SU-DHL-6 (cell line): ENCODE results near the gene MT1X.

ENCODE experiments used
- H2AFZ ChIP-seq: fragments of 200-600 bp; sonication (generic); 2 replicates; pipeline ENCODE4 v1.6.1; 2014; ENCODE audit warnings: low read depth, mild to moderate bottlenecking, moderate library complexity, mixed read lengths, antibody characterized with exemption, low read length; ENCODE audit not compliant: severe bottlenecking
- H3F3A ChIP-seq: fragments of 200-600 bp; shearing (Covaris generic); 2 replicates; pipeline ENCODE4 v1.6.0; 2016; ENCODE audit warnings: antibody characterized with exemption, mild to moderate bottlenecking; ENCODE audit not compliant: insufficient read depth
- H3K27ac ChIP-seq: fragments of 200-600 bp; sonication (generic); 2 replicates; pipeline ENCODE4 v1.5.1; 2016; ENCODE audit warnings: low read depth, mild to moderate bottlenecking, low read length, moderate library complexity, mixed read lengths
- H3K27me3 ChIP-seq: fragments of 200-600 bp; sonication (generic), shearing (Covaris generic); 2 replicates; pipeline ENCODE4 v1.6.0; 2014; ENCODE audit warnings: mild to moderate bottlenecking, low read length
- H3K36me3 ChIP-seq: fragments of 200-600 bp; sonication (generic); 2 replicates; pipeline ENCODE4 v1.6.1; 2014; ENCODE audit warnings: mild to moderate bottlenecking, low read length, mixed read lengths
- H3K4me2 ChIP-seq: fragments of 300-600, 200-600 bp; shearing (Covaris generic), sonication (generic); 2 replicates; pipeline ENCODE4 v1.6.0; 2014; ENCODE audit warnings: low read length, low read depth, mild to moderate bottlenecking; ENCODE audit not compliant: poor library complexity, severe bottlenecking
- H3K4me3 ChIP-seq: fragments of 200-600 bp; sonication (generic); 2 replicates; pipeline ENCODE4 v1.5.1; 2014; ENCODE audit warnings: antibody characterized with exemption, low read length, mild to moderate bottlenecking, mixed read lengths; ENCODE audit not compliant: insufficient read depth, poor library complexity, severe bottlenecking
- H3K79me2 ChIP-seq: fragments of 200-600 bp; sonication (generic); 2 replicates; pipeline ENCODE4 v1.6.1; 2014; ENCODE audit warnings: mild to moderate bottlenecking, low read length, moderate library complexity; ENCODE audit not compliant: insufficient read depth
- H3K9ac ChIP-seq: fragments of 200-600 bp; sonication (generic); 2 replicates; pipeline ENCODE4 v1.7.0; 2014; ENCODE audit warnings: mild to moderate bottlenecking, low read length
- H3K9me2 ChIP-seq: fragments of 200-600 bp; sonication (generic); replicated peaks from 2 replicates; pipeline ENCODE4 v1.6.1; 2014; ENCODE audit warnings: low read length; ENCODE audit not compliant: insufficient read depth
- H3K9me3 ChIP-seq: fragments of 200-600 bp; sonication (generic); 2 replicates; pipeline ENCODE4 v1.6.1; 2014; ENCODE audit warnings: low read length, mixed read lengths; ENCODE audit not compliant: insufficient read depth
- H4K20me1 ChIP-seq: fragments of 200-600 bp; sonication (generic); 2 replicates; pipeline ENCODE4 v1.6.1; 2014; ENCODE audit warnings: low read depth, mild to moderate bottlenecking, antibody characterized with exemption, low read length, moderate library complexity, mixed read lengths
- CTCF ChIP-seq: fragments of 200-600 bp; sonication (generic); IDR thresholded peaks from one replicate; pipeline ENCODE4 v1.5.1; 2017; ENCODE audit warnings: antibody characterized with exemption, mild to moderate bottlenecking, low read length, moderate library complexity; ENCODE audit not compliant: insufficient read depth, poor library complexity, severe bottlenecking
- EZH2phosphoT487 ChIP-seq: fragments of 200-600 bp; sonication (generic), shearing (Covaris generic); conservative IDR thresholded peaks from 2 replicates; pipeline ENCODE4 v1.6.1; 2018; ENCODE audit warnings: mild to moderate bottlenecking, antibody characterized with exemption, low read length, moderate library complexity, mixed read lengths

The MT1X gene

GRCh38 chr16:56649820-56650219 lies 32.5 kb upstream of the MT1X start:
- Histone ChIP-seq H3K4me3 (no peak overlapping the region), H3F3A (no peaks in the 10 kb centered on the region), H2AFZ (no peak overlapping the region), H4K20me1 (no peaks in the 10 kb centered on the region), H3K79me2 (no peaks in the 10 kb centered on the region), H3K27me3 (no peaks in the 10 kb centered on the region), H3K9me3 (no peaks in the 10 kb centered on the region), H3K4me2 (no peak overlapping the region), H3K9me2 (no peaks in the 10 kb centered on the region), H3K36me3 (no peaks in the 10 kb centered on the region), H3K27ac (no peak overlapping the region), H3K9ac (no peak overlapping the region)
- TF ChIP-seq CTCF (no peak), EZH2phosphoT487 (no peak)

GRCh38 chr16:56651586-56651985 lies 30.7 kb upstream of the MT1X start, which contains the start of gene MT1B:
Gene MT1B (plus strand): TSS chr16:56651886. CDS start chr16:56651954, 68 bp downstream.
- Histone ChIP-seq H3K9me3 (no peaks in the 10 kb centered on the region), H3K36me3 (no peaks in the 10 kb centered on the region), H4K20me1 (no peaks in the 10 kb centered on the region), H3K27ac (no peak within 1 kb of the TSS), H2AFZ (no peak within 1 kb of the TSS), H3K9me2 (no peaks in the 10 kb centered on the region), H3F3A (no peaks in the 10 kb centered on the region), H3K27me3 (no peaks in the 10 kb centered on the region), H3K4me3 (no peak within 1 kb of the TSS), H3K79me2 (no peaks in the 10 kb centered on the region), H3K4me2 (no peak within 1 kb of the TSS), H3K9ac (no peak within 1 kb of the TSS)
- TF ChIP-seq CTCF (no peak), EZH2phosphoT487 (no peak)

- Histone ChIP-seq H3K27ac (no peak overlapping the region), H3K36me3 (no peaks in the 10 kb centered on the region), H4K20me1 (no peaks in the 10 kb centered on the region), H3K9ac (no peak overlapping the region), H3K27me3 (no peaks in the 10 kb centered on the region), H3K79me2 (no peaks in the 10 kb centered on the region), H3K4me2 (no peak overlapping the region), H2AFZ (no peak overlapping the region), H3K4me3 (no peak overlapping the region), H3K9me3 (no peaks in the 10 kb centered on the region), H3F3A (no peaks in the 10 kb centered on the region), H3K9me2 (no peaks in the 10 kb centered on the region)
- no peak for TF ChIP-seq EZH2phosphoT487
- no peak for TF ChIP-seq CTCF
These were observed 29.7 kb upstream of the MT1X start for GRCh38 chr16:56652600-56652999.
